Tongue (tissue), 2 donors: ENCODE measurements around the gene FCGR3B. TPM values are rescaled to one million over a fixed set of nuclear protein-coding genes. Genes with fewer than 3 reads are reported as not detected.
A peak's percentile ranks its signal among the peaks of the same experiment; 100 is the strongest.
"Not testable (repeated sequence)": the region's sequence is repeated elsewhere in the genome, so short reads cannot be mapped to it uniquely, and the experiment has no call there.

Experiments used
- DNase-seq: peaks from one replicate; pipeline ENCODE4 v3.0.0-alpha.2; 2015
- total RNA-seq: library from RNA; depleted of rRNA; stranded (reverse); fragments of >200 nt; gene quantifications from one replicate; pipeline ENCODE4 v1.2.3, GENCODE V29; 2014

Gene FCGR3B
- total RNA-seq: 1.4 TPM

GRCh38 chr1:161631076-161631475 is at the start of gene FCGR3B:
Gene FCGR3B, minus strand, starts transcription at chr1:161631176. Its CDS starts 82 bp downstream, at chr1:161631094.
- no peak for DNase-seq

- DNase-seq: no peak
Measured at GRCh38 chr1:161678500-161678899, 47.5 kb upstream of the FCGR3B start.

- no peak for DNase-seq
Measured at GRCh38 chr1:161676958-161677689, 46.1 kb upstream of the FCGR3B start.

GRCh38 chr1:161676441-161676840 is 45.5 kb upstream of the FCGR3B start:
- DNase-seq: no peak

- not testable (repeated sequence) for DNase-seq
Measured at GRCh38 chr1:161674908-161675307, 43.9 kb upstream of the FCGR3B start.

- not testable (repeated sequence) for DNase-seq
Measured at GRCh38 chr1:161674447-161674846, 43.5 kb upstream of the FCGR3B start.

GRCh38 chr1:161673437-161673836 is 42.5 kb upstream of the FCGR3B start:
- DNase-seq: not testable (repeated sequence)

GRCh38 chr1:161671045-161672020 is 40.4 kb upstream of the FCGR3B start:
- not testable (repeated sequence) for DNase-seq

- not testable (repeated sequence) for DNase-seq
Measured at GRCh38 chr1:161664689-161665088, 33.7 kb upstream of the FCGR3B start.

GRCh38 chr1:161663569-161663968 is 32.6 kb upstream of the FCGR3B start:
- not testable (repeated sequence) for DNase-seq

GRCh38 chr1:161662684-161663339 is 31.8 kb upstream of the FCGR3B start, which contains the start of gene FCGR2B:
Gene FCGR2B, plus strand, starts transcription at chr1:161663143. Its CDS starts 99 bp downstream, at chr1:161663242.
- not testable (repeated sequence) for DNase-seq

- not testable (repeated sequence) for DNase-seq
Measured at GRCh38 chr1:161661660-161662311, 30.8 kb upstream of the FCGR3B start.

GRCh38 chr1:161658524-161658923 is 27.5 kb upstream of the FCGR3B start:
- DNase-seq: not testable (repeated sequence)

GRCh38 chr1:161653971-161654370 is 23.0 kb upstream of the FCGR3B start:
- not testable (repeated sequence) for DNase-seq

- not testable (repeated sequence) for DNase-seq
Measured at GRCh38 chr1:161653541-161653940, 22.6 kb upstream of the FCGR3B start.

- peak; percentile 54 for DNase-seq
Measured at GRCh38 chr1:161647507-161648360, 16.8 kb upstream of the FCGR3B start.

- DNase-seq: not testable (repeated sequence)
Measured at GRCh38 chr1:161644855-161645254, 13.9 kb upstream of the FCGR3B start.

- not testable (repeated sequence) for DNase-seq
Measured at GRCh38 chr1:161643481-161644208, 12.7 kb upstream of the FCGR3B start.

GRCh38 chr1:161642697-161643096 is 11.7 kb upstream of the FCGR3B start:
- peak; percentile 3 for DNase-seq

- not testable (repeated sequence) for DNase-seq
Measured at GRCh38 chr1:161639203-161639602, 8.2 kb upstream of the FCGR3B start.
